Neural progenitor cell (in vitro differentiated cells): Measurements from ENCODE around the gene TMEM41A. TPM values are rescaled to one million over a fixed set of nuclear protein-coding genes. Genes with fewer than 3 reads are reported as not detected.

Source experiments
- DNase-seq: peaks from one replicate; pipeline ENCODE4 v3.0.0-alpha.2; 2016; ENCODE audit warnings: low spot score
- H2AFZ ChIP-seq: fragments of 200-600 bp; sonication (generic); replicated peaks from 2 replicates; pipeline ENCODE4 v1.6.1; 2016; ENCODE audit warnings: antibody characterized with exemption
- H3F3A ChIP-seq: fragments of 200-600 bp; sonication (generic); 2 replicates; pipeline ENCODE4 v1.6.1; 2016; ENCODE audit warnings: antibody characterized with exemption, low read depth
- H3K27ac ChIP-seq: fragments of 200-600 bp; sonication (generic); 2 replicates; pipeline ENCODE4 v1.5.1; 2016; ENCODE audit warnings: mild to moderate bottlenecking
- H3K27me3 ChIP-seq: fragments of 200-600 bp; sonication (generic); 2 replicates; pipeline ENCODE4 v1.6.1; 2016; ENCODE audit warnings: mild to moderate bottlenecking, moderate library complexity
- H3K36me3 ChIP-seq: fragments of 200-600 bp; sonication (generic); 2 replicates; pipeline ENCODE4 v1.5.1; 2016
- H3K4me1 ChIP-seq: fragments of 200-600 bp; sonication (generic); 2 replicates; pipeline ENCODE4 v1.6.1; 2016; ENCODE audit warnings: mixed run types
- H3K4me2 ChIP-seq: fragments of 200-600 bp; sonication (generic); 2 replicates; pipeline ENCODE4 v1.6.1; 2016
- H3K4me3 ChIP-seq: fragments of 200-600 bp; sonication (generic); 2 replicates; pipeline ENCODE4 v1.5.1; 2016
- H3K79me2 ChIP-seq: fragments of 200-600 bp; sonication (generic); 2 replicates; pipeline ENCODE4 v1.6.1; 2016; ENCODE audit warnings: low read depth
- H3K9ac ChIP-seq: fragments of 200-600 bp; sonication (generic); 2 replicates; pipeline ENCODE4 v1.6.1; 2016
- H3K9me3 ChIP-seq: fragments of 200-600 bp; sonication (generic); 2 replicates; pipeline ENCODE4 v1.5.1; 2016; ENCODE audit warnings: low read depth
- H4K20me1 ChIP-seq: fragments of 200-600 bp; sonication (generic); 2 replicates; pipeline ENCODE4 v1.6.1; 2016; ENCODE audit warnings: low read depth
- H3K27ac Mint-ChIP-seq: 3 replicates; pipeline ENCODE4 v1.8.0; 2021; ENCODE audit warnings: mixed read lengths
- H3K27me3 Mint-ChIP-seq: 2 replicates; pipeline ENCODE4 v1.8.0; 2022; ENCODE audit warnings: low read depth, mild to moderate bottlenecking, inconsistent platforms, moderate library complexity, mixed read lengths; ENCODE audit not compliant: insufficient read depth
- H3K36me3 Mint-ChIP-seq: 3 replicates; pipeline ENCODE4 v1.8.0; 2021; ENCODE audit warnings: mixed read lengths
- H3K4me1 Mint-ChIP-seq: 3 replicates; pipeline ENCODE4 v1.8.0; 2021; ENCODE audit warnings: mixed read lengths
- H3K4me3 Mint-ChIP-seq: 3 replicates; pipeline ENCODE4 v1.8.0; 2021; ENCODE audit warnings: mild to moderate bottlenecking, moderate library complexity, mixed read lengths
- H3K9me3 Mint-ChIP-seq: 3 replicates; pipeline ENCODE4 v1.8.0; 2020; ENCODE audit warnings: mixed read lengths
- CTCF ChIP-seq: fragments of 200-600 bp; sonication (generic); IDR thresholded peaks from 2 replicates; pipeline ENCODE4 v1.5.1; 2017; ENCODE audit warnings: antibody characterized with exemption, mild to moderate bottlenecking
- EZH2 ChIP-seq: fragments of 200-600 bp; sonication (generic); IDR thresholded peaks from 2 replicates; pipeline ENCODE4 v1.6.1; 2017; ENCODE audit warnings: antibody characterized with exemption, mild to moderate bottlenecking, moderate library complexity
- EZH2phosphoT487 ChIP-seq: fragments of 200-600 bp; sonication (generic); IDR thresholded peaks from 2 replicates; pipeline ENCODE4 v1.6.1; 2017; ENCODE audit warnings: antibody characterized with exemption
- total RNA-seq: library from RNA; depleted of rRNA; stranded (reverse); fragments of >200 nt; gene quantifications from 2 replicates; pipeline ENCODE4 v1.2.3, GENCODE V29; 2015; ENCODE audit warnings: low replicate concordance

Gene TMEM41A
- total RNA-seq: 10.6 and 11.8 TPM in 2 replicates

- peaks cover 6% of the 10 kb centered on the region for H3K4me1 ChIP-seq
- H3K4me3 ChIP-seq: peak within 1 kb of the TSS; percentile 94
- H2AFZ ChIP-seq: peak within 1 kb of the TSS; percentile 99
- peaks cover 9% of the 10 kb centered on the region for H3K79me2 ChIP-seq
- peaks cover 7% of the 10 kb centered on the region for H3F3A ChIP-seq
- Mint-ChIP-seq H3K27me3 (peaks cover 2% of the 10 kb centered on the region), H3K4me3 (peak within 1 kb of the TSS; percentile 97), H3K9me3 (peaks cover 2% of the 10 kb centered on the region), H3K36me3 (peaks cover 10% of the 10 kb centered on the region), H3K27ac (peak within 1 kb of the TSS; percentile 93), H3K4me1 (peaks cover 6% of the 10 kb centered on the region)
- peak within 1 kb of the TSS; percentile 81 for H3K9ac ChIP-seq
- no peaks in the 10 kb centered on the region for H3K36me3 ChIP-seq
- peaks cover 10% of the 10 kb centered on the region for H4K20me1 ChIP-seq
- no peaks in the 10 kb centered on the region for H3K9me3 ChIP-seq
- H3K27me3 ChIP-seq: peaks cover 13% of the 10 kb centered on the region
- no peak within 1 kb of the TSS for H3K27ac ChIP-seq
- DNase-seq: peak; percentile 95
- TF ChIP-seq CTCF: no peak
- TF ChIP-seq EZH2: peak; percentile 68
- TF ChIP-seq EZH2phosphoT487: peak; percentile 41
- H3K4me2 ChIP-seq: peak within 1 kb of the TSS; percentile 97
Measured at GRCh38 chr3:185498503-185499396, at the start of gene TMEM41A. Gene TMEM41A (minus strand): TSS chr3:185499035. CDS start chr3:185498961, 74 bp downstream.

GRCh38 chr3:185540695-185541094 lies 41.9 kb upstream of the TMEM41A start:
- Histone ChIP-seq H3K9ac (no peak overlapping the region), H3K79me2 (no peaks in the 10 kb centered on the region), H3K4me2 (no peak overlapping the region), H3K9me3 (no peaks in the 10 kb centered on the region), H3K4me1 (no peaks in the 10 kb centered on the region), H3K36me3 (no peaks in the 10 kb centered on the region), H3K27ac (no peak overlapping the region), H3K4me3 (no peak overlapping the region), H4K20me1 (no peaks in the 10 kb centered on the region), H3K27me3 (no peaks in the 10 kb centered on the region), H3F3A (no peaks in the 10 kb centered on the region), H2AFZ (no peak overlapping the region)
- no peak for DNase-seq
- Mint-ChIP-seq H3K4me1 (peaks cover 7% of the 10 kb centered on the region), H3K27ac (no peak overlapping the region), H3K9me3 (no peaks in the 10 kb centered on the region), H3K27me3 (peaks cover 2% of the 10 kb centered on the region), H3K4me3 (no peak overlapping the region), H3K36me3 (no peaks in the 10 kb centered on the region)
- TF ChIP-seq EZH2: no peak
- TF ChIP-seq CTCF: no peak
- no peak for TF ChIP-seq EZH2phosphoT487

GRCh38 chr3:185539934-185540333 lies 41.1 kb upstream of the TMEM41A start:
- H2AFZ ChIP-seq: no peak overlapping the region
- H3K9me3 Mint-ChIP-seq: no peaks in the 10 kb centered on the region

More at GRCh38 chr3:185539934-185540333, 41.1 kb upstream of the TMEM41A start:
- Histone ChIP-seq H3K27me3 (no peaks in the 10 kb centered on the region), H3K36me3 (no peaks in the 10 kb centered on the region), H4K20me1 (no peaks in the 10 kb centered on the region), H3K4me2 (no peak overlapping the region), H3K9me3 (no peaks in the 10 kb centered on the region), H3K9ac (no peak overlapping the region), H3K4me1 (no peaks in the 10 kb centered on the region), H3K27ac (no peak overlapping the region), H3F3A (no peaks in the 10 kb centered on the region), H3K79me2 (no peaks in the 10 kb centered on the region), H3K4me3 (no peak overlapping the region)
- Mint-ChIP-seq H3K4me3 (no peak overlapping the region), H3K27me3 (peaks cover 2% of the 10 kb centered on the region), H3K36me3 (no peaks in the 10 kb centered on the region), H3K4me1 (peaks cover 7% of the 10 kb centered on the region), H3K27ac (no peak overlapping the region)
- no peak for DNase-seq
- TF ChIP-seq EZH2 (no peak), EZH2phosphoT487 (no peak), CTCF (no peak)
